Vagina (tissue), 2 donors: Measurements from ENCODE around the gene NME3. TPM values are rescaled to one million over a fixed set of nuclear protein-coding genes. Genes with fewer than 3 reads are reported as not detected.

ENCODE experiments used
- DNase-seq, 2 donors: peaks; one replicate each; pipeline ENCODE4 v3.0.0-alpha.2; 2017; ENCODE audit errors: extremely low spot score in 2 of 2
- H3K27ac ChIP-seq: fragments of 200-600 bp; sonication (generic); one replicate; pipeline ENCODE4 v1.5.1; 2019
- H3K27me3 ChIP-seq: fragments of 200-600 bp; sonication (generic); one replicate; pipeline ENCODE4 v1.5.1; 2019
- H3K36me3 ChIP-seq, 2 donors: fragments of 200-600 bp; sonication (generic); one replicate each; pipeline ENCODE4 v1.5.1; 2017 to 2019
- H3K4me1 ChIP-seq: fragments of 200-600 bp; sonication (generic); one replicate; pipeline ENCODE4 v1.5.1; 2019
- H3K4me3 ChIP-seq, 2 donors: fragments of 200-600 bp; sonication (generic); 1 replicate in 1 of 2; 2 replicates in 1 of 2; pipeline ENCODE4 v1.5.1; 2016 to 2019
- H3K9me3 ChIP-seq: fragments of 200-600 bp; sonication (generic); one replicate; pipeline ENCODE4 v1.5.1; 2019
- POLR2A ChIP-seq, 2 donors: fragments of 450-650 bp; IDR thresholded peaks; one replicate each; pipeline ENCODE4 v1.6.1; 2017; ENCODE audit warnings: antibody characterized with exemption in 2 of 2, mild to moderate bottlenecking in 2 of 2, moderate library complexity in 2 of 2
- POLR2AphosphoS5 ChIP-seq, 2 donors: sonication (generic); formaldehyde crosslinking; IDR thresholded peaks; one replicate each; pipeline ENCODE4 v1.9.0; 2017; ENCODE audit warnings: antibody characterized with exemption in 2 of 2, mild to moderate bottlenecking in 2 of 2, low read depth in 1 of 2; ENCODE audit not compliant: insufficient read depth in 1 of 2
- intact Hi-C: fragments of 100-400 bp; cut with DNase I; formaldehyde crosslinking; loops from one replicate; pipeline ENCODE4 v1.15.1; 2023
- total RNA-seq: library from RNA; depleted of rRNA; stranded (reverse); fragments of >200 nt; gene quantifications from one replicate; pipeline ENCODE4 v1.2.3, GENCODE V29; 2016
- TF ChIP-seq, protein P1 (sequence below), 3 experiments: fragments of 450-650 bp in 2 of 3; fragments of 200-600 bp in 1 of 3; sonication (generic) in 1 of 3; IDR thresholded peaks; one replicate each; pipeline ENCODE4 v1.5.1; 2017 to 2019; ENCODE audit warnings: antibody characterized with exemption in 3 of 3, mild to moderate bottlenecking in 2 of 3, moderate library complexity in 2 of 3

NME3 gene
- total RNA-seq, 1 donor from 2014 or later = 96.0 TPM

DNA sequence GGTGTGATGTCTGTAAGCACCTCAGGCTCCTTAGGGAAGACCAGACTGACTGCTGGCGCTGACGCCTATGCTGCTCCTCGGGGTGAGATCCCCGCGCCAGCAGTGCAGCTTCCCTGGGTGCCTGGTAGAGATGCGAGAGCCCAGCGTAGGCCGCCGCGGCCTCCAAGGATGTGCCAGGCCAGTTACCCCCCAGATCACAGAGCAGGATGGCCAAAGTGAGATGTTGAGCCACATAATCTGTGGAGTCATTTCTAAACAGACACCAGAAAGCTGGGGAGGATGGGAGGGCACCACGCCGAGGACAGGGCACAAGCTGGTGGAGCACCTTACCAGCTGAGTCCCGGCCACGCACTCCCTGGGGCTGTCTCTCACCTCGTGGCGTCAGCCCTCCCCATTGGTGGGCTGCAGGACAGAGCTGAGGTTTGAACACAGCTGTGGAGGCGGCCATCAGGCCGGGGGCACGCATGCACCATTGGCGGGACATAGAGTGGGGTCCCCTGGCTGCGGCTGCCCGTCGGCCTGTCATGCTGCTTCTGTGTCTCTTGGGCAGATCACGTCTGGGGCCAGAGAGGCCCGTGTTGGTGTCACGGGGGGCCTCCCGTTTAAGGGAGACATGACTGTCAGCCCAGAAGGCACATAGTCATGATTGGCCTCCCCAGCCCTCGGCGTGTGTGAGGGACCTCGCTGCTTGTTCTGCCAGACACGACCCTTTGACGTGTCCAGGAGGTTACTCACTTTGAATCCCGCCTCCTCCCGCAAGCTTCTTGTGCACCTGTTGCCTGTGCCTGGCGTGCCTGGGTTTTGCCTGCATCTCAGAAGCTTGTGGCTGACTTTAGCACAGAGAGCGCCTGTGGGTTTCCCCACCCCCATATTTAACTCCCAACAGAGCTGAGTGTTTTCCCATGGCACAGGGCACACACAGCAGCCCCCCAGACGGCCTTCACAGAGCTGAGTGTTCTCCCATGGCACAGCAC, 43.4 kb downstream of the NME3 start:
- no peak for DNase-seq
- peaks cover 15% of the 10 kb centered on the region for H3K4me1 ChIP-seq
- H3K9me3 ChIP-seq = no peaks in the 10 kb centered on the region
- H3K27ac ChIP-seq = no peak overlapping the region
- no peaks in the 10 kb centered on the region for H3K27me3 ChIP-seq
- peaks cover 0 to 49% of the 10 kb centered on the region in 2 donors for H3K36me3 ChIP-seq
- TF ChIP-seq, protein P1, sequence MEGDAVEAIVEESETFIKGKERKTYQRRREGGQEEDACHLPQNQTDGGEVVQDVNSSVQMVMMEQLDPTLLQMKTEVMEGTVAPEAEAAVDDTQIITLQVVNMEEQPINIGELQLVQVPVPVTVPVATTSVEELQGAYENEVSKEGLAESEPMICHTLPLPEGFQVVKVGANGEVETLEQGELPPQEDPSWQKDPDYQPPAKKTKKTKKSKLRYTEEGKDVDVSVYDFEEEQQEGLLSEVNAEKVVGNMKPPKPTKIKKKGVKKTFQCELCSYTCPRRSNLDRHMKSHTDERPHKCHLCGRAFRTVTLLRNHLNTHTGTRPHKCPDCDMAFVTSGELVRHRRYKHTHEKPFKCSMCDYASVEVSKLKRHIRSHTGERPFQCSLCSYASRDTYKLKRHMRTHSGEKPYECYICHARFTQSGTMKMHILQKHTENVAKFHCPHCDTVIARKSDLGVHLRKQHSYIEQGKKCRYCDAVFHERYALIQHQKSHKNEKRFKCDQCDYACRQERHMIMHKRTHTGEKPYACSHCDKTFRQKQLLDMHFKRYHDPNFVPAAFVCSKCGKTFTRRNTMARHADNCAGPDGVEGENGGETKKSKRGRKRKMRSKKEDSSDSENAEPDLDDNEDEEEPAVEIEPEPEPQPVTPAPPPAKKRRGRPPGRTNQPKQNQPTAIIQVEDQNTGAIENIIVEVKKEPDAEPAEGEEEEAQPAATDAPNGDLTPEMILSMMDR (IDR thresholded peaks at IDR 0.05) = no peak
- no peak for TF ChIP-seq POLR2AphosphoS5 (IDR thresholded peaks at IDR 0.05; ENCODE audit: insufficient read depth in 1 of 2, low read depth in 1 of 2)
- TF ChIP-seq POLR2A (IDR thresholded peaks at IDR 0.05) = no peak
- intact Hi-C loops = no loop called here
- H3K4me3 ChIP-seq = no peak overlapping the region

DNA sequence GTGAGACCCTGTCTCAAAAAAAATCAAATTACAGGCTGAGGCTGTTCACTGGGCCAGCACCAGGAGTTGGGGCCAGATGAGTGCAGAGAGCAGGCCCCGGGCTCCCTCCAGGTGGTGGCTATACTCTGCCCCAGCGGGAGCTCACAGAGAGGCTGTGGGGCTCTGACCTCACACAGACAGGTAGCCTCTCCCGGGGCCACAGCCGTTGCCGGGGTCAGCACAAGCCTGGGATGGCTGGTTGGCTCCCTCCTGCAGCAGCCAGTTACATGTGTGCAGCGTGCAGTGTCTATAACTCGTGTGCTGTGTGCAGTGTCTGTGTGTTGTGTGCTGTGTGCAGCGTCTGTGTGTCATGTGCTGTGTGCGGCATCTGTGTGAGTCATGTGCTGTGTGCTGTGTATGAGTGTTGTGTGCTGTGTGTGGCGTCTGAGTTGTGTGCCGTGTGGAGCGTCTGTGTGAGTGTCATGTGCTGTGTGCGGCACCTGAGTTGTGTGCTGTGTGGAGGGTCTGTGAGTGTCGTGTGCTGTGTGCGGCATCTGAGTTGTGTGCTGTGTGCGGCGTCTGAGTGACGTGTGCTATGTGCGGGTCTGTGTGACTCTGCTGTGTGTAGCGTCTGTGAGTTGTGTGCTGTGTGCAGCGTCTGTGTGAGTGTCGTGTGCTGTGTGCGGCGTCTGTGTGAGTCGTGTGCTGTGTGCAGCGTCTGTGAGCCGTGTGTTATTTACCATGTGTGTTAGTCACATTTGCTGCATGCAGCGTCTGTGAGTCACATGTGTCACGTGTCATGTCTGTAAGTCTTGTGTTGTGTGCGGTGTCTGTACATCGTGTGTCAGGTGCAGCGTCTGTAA, 44.5 kb downstream of the NME3 start:
- intact Hi-C loops = no loop called here
- Histone ChIP-seq H3K4me3 (no peak overlapping the region), H3K27ac (no peak overlapping the region), H3K9me3 (no peaks in the 10 kb centered on the region), H3K4me1 (peaks cover 25% of the 10 kb centered on the region), H3K36me3 (peaks cover 0 to 39% of the 10 kb centered on the region in 2 donors), H3K27me3 (no peaks in the 10 kb centered on the region)
- TF ChIP-seq, protein P1 (IDR thresholded peaks at IDR 0.05) = no peak
- TF ChIP-seq POLR2AphosphoS5 (IDR thresholded peaks at IDR 0.05; ENCODE audit: insufficient read depth in 1 of 2, low read depth in 1 of 2) (no peak), POLR2A (IDR thresholded peaks at IDR 0.05) (no peak)
- DNase-seq = no peak

DNA sequence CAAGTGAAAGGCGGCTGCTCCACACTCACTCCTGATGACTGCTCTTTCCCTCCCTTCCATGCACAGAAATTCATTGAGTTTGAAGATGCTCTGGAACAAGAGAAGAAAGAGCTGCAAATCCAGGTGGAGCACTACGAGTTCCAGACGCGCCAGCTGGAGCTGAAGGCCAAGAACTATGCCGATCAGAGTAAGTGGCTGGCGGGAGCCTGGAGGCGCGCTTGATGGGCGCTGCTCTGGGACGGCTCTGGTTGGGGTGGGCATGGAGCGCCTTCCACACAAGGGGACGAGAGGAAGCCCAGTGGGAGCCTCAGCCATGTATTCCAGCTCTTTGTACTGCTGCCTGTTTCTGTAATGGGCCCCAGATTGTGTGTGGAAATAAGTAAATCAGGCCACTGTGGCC, 46.9 kb downstream of the NME3 start:
- intact Hi-C loops = no loop called here
- H3K9me3 ChIP-seq = no peaks in the 10 kb centered on the region
- DNase-seq = no peak
- no peak overlapping the region for H3K27ac ChIP-seq
- H3K4me1 ChIP-seq = peaks cover 35% of the 10 kb centered on the region
- no peak overlapping the region for H3K4me3 ChIP-seq
- peaks cover 0 to 29% of the 10 kb centered on the region in 2 donors for H3K36me3 ChIP-seq
- H3K27me3 ChIP-seq = no peaks in the 10 kb centered on the region
- TF ChIP-seq POLR2AphosphoS5 (IDR thresholded peaks at IDR 0.05; ENCODE audit: insufficient read depth in 1 of 2, low read depth in 1 of 2) = no peak
- no peak for TF ChIP-seq POLR2A (IDR thresholded peaks at IDR 0.05)

GRCh38 chr16:1723450-1724147, 47.7 kb downstream of the NME3 start:
- DNase-seq = no peak
- Histone ChIP-seq H3K4me3 (no peak overlapping the region), H3K27ac (peak overlapping the region; percentile 70), H3K9me3 (no peaks in the 10 kb centered on the region), H3K27me3 (no peaks in the 10 kb centered on the region), H3K36me3 (peaks cover 0 to 20% of the 10 kb centered on the region in 2 donors), H3K4me1 (peaks cover 35% of the 10 kb centered on the region)
- intact Hi-C loops = no loop called here
- TF ChIP-seq POLR2AphosphoS5 (IDR thresholded peaks at IDR 0.05; ENCODE audit: insufficient read depth in 1 of 2, low read depth in 1 of 2) (peak in 1 of 2 donors; percentile 18), POLR2A (IDR thresholded peaks at IDR 0.05) (no peak)
- TF ChIP-seq, protein P1 (IDR thresholded peaks at IDR 0.05) = peak in 1 of 3 experiments; percentile 56

- TF ChIP-seq, protein P1 (IDR thresholded peaks at IDR 0.05) = no peak
- TF ChIP-seq POLR2A (IDR thresholded peaks at IDR 0.05) = no peak
- TF ChIP-seq POLR2AphosphoS5 (IDR thresholded peaks at IDR 0.05; ENCODE audit: insufficient read depth in 1 of 2, low read depth in 1 of 2) = no peak
- Histone ChIP-seq H3K36me3 (peaks cover 0 to 15% of the 10 kb centered on the region in 2 donors), H3K9me3 (no peaks in the 10 kb centered on the region), H3K4me3 (no peak overlapping the region), H3K4me1 (peaks cover 35% of the 10 kb centered on the region), H3K27ac (peak overlapping the region; percentile 70), H3K27me3 (no peaks in the 10 kb centered on the region)
- no peak for DNase-seq
- intact Hi-C loops = no loop called here
These were observed 50.0 kb downstream of the NME3 start for GRCh38 chr16:1721372-1721771.
